HUDEP-2 (cell line): ENCODE measurements around the gene IQCH.

Experiments
- DNase-seq, 76 experiments: peaks; one replicate each; lab custom pipeline; 2025; ENCODE audit not compliant: unreplicated experiment in 76 of 76; lab: John Stamatoyannopoulos, UW

The IQCH gene

DNA sequence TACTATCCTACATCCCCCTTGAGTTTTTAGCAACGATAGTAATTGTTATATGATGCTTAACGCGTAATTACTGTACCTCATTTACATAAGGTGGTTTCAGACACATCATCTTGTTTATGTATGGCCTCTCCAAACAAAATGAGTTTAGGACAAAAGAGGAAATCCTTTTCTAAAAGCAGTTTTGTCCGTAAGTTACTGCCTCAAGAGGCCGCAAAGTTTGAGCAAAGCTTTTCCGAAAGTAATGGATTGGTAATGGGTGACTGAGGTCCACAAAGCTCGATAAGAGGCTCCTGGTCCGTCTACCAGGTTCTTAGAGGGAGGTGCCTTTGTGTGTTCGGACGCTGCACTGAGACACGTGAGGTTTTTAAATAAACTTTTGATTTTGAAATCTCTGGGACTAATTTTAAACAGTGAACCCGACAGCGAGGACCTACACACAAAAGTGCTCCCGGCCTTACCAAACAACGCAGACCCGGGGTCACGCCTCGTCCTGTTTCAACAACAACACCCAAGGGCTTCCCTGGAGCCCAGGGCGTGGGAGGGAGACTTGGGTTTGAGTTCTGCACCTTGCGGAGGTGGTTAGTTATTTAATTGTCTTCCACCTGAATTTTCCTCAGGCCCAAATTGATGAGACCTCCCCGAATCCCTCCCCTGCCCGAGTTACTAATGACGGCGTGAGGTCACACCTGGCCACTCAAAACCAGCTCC, 265.9 kb downstream of the IQCH start:
- DNase-seq = peak in 4 of 76 experiments; percentile 30 to 52 (median 46)

GRCh38 chr15:67521029-67521782, 266.6 kb downstream of the IQCH start, which contains the start of gene C15orf61:
TSS of gene C15orf61 (plus strand) at chr15:67521131. CDS start at chr15:67521249, 118 bp downstream.
- DNase-seq = peak in 73 of 76 experiments; percentile 15 to 87 (median 68)

- DNase-seq = peak in 5 of 76 experiments; percentile 15 to 73 (median 34)
Observed at GRCh38 chr15:67521783-67522568, 267.4 kb downstream of the IQCH start.

GRCh38 chr15:67523330-67523729, 268.7 kb downstream of the IQCH start:
- no peak for DNase-seq

GRCh38 chr15:67524235-67524634, 269.6 kb downstream of the IQCH start:
- no peak for DNase-seq

DNA sequence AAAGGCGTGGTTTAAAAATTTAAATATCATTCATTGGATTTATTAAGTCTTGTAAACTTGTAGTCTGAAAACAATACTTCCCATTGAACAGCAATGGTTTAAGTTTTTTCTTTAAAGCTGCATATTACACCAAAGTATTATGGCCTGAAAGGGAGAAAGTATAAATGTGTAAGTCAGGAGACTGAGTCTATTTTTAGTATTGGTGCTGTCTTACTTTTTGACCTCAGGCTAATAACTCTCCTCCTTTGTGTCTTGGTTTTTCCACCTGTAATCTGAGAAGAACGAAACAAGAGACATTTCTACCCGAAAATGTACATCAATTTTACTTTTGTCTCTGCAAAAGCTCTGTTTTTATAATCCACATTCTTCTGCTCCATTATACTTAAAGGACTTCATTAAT, 273.9 kb downstream of the IQCH start:
- no peak for DNase-seq

DNA sequence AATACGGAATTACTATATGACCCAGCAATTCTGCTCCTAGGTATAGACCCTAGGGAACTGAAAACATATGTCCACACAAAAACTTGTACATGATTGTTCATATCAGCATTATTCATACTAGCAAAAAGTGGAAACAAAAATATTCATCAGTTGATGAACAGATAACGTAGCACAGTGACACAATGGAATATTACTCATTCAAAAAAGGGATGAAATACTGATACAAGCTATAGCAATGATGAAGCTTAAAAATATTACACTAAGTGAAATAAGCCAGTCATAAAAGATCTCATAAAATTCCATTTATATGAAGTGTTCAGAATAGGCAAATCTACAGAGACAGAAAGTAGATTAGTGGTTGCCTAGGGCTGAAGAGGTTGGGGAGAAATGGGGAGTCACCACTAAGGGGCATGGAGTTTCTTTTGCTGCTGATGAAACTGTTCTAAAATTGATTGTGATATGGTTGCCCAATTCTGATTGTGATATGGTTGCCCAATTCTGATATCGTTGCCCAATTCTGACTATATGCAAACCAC, 276.9 kb downstream of the IQCH start:
- DNase-seq = no peak

DNA sequence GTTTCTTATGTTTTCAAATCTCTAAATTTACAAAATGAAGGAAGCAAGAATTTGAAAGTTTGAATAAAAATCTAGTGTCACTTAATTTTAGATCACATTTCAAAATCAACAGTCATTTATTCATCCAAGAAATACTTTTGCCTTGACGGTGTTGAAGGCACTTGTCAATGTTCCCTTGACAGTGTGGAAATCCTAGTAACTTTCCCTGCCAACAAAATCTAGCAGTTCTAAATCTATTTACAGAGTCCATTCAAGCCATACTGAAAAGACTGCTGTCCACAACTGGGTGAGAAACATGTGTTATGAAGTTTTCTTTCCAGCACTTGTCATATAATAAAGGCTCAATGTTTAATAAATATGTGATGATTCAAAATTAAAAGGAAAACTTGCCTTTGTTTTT, 279.3 kb downstream of the IQCH start:
- no peak for DNase-seq

- no peak for DNase-seq
Observed at GRCh38 chr15:67534360-67534759, 279.8 kb downstream of the IQCH start.

GRCh38 chr15:67537771-67538170, 283.2 kb downstream of the IQCH start:
- no peak for DNase-seq

- peak in 73 of 76 experiments; percentile 17 to 81 (median 61) for DNase-seq
Observed at GRCh38 chr15:67542420-67543347, 288.1 kb downstream of the IQCH start, which contains the start of gene MAP2K5. TSS of gene MAP2K5 (plus strand) at chr15:67542703. CDS start at chr15:67543336, 633 bp downstream.

GRCh38 chr15:67543348-67543718, 288.7 kb downstream of the IQCH start:
- peak in 1 of 76 experiments; percentile 36 for DNase-seq

GRCh38 chr15:67544475-67544874, 289.9 kb downstream of the IQCH start:
- no peak for DNase-seq

DNA sequence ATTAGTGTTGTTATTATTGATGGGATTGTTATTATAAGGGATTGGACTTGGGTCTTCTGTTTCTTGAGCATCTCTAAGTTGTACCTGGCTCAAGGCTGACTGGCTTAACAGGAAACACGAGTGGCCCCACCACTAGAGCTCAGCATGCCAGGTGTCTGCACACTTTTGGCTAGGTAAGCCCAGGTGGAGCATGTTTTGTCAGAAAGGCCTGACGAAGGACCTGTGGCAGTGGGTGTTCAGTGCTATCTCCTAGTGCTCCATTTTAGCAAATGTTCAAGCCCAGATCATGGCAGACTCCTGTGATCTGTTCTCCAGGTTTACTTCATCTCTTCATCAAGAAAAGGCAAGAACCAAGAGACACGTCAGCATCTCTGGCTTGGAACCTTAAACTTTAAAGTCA, 291.3 kb downstream of the IQCH start:
- no peak for DNase-seq

DNA sequence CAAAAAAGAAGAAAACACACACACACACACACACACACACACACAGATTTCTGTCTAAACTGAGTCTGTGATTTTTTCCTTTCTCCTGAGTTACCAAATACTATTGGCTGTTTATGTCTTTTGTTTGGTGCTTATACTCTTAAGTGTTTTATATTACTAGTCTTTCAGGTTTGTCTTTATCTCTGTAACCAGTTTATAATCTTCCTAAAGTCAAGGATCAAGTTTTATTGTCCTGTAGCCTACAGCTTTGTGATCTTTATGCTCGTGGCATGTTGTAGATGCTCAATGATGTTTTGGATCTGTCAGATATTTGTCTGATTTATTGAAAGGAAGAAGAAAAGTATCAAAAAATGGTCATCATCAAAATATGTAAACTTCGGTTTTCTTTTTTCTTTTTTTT, 292.5 kb downstream of the IQCH start:
- no peak for DNase-seq

- no peak for DNase-seq
Observed at GRCh38 chr15:67547836-67548235, 293.2 kb downstream of the IQCH start.

GRCh38 chr15:67548236-67548852, 293.8 kb downstream of the IQCH start:
- no peak for DNase-seq

DNA sequence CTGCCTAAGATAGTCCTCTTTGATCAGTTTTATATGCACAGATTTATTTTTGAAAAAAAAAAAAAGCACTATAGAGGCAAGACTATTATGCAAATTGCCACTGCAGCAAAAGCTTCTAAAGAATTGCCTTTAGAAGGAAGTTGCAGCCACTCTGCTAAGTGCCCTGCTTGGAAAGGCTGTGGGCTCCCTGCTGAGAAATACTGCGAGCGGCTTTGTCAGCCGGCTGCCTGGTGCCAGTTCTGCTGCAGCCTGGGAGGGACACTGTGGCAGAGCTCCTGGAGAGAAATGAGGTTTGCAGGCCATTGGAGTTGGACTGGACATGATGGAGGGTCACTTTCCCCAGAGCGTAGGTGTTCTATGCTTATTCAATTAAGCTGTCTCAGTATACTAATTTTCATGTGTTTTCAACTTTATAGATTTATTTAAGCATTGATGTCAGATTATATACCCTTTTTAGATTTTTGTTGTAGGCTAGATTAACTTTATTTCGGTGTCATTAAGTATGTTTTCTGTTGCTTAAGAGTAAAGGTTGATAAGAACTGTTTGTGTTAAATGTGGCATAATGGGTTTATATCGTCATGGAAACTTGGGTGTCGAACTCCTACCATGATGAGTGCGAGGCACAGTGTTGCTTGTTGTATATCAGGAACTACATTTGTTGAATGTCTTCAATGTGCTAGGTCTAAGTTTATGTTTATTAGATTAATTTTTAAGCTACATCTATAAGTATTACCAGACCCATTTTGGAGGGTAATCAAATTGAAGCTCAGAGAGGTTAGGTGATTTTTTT, 294.5 kb downstream of the IQCH start:
- DNase-seq = no peak

DNA sequence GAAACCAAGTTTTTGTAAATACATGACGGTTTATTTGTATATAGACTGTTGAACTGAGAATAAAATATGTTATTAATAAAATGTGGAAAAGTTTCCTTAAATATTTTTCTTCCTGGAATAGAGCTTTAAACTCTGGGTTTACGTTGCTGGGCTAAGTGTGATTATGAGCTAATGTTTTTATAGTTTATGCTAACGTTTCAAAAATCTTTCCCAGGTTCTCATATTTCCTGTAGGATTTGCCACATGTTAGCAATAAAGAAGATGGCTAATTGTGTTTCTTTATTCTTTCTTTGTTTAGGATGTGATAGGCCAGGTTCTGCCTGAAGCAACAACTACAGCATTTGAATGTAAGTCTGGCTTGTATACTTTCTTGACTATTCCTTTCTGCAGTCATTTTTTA, 295.1 kb downstream of the IQCH start:
- DNase-seq = no peak
